Left lobe of liver (tissue), 2 donors: Measurements from ENCODE around the gene NHERF2. TPM values are rescaled to one million over a fixed set of nuclear protein-coding genes. Genes with fewer than 3 reads are reported as not detected.

Experiments used
- ATAC-seq: fragments of 200-7000 bp; cut with Tn5 transposase; one replicate; pipeline ENCODE4 v1.9.1; 2020; ENCODE audit warnings: mild to moderate bottlenecking, moderate library complexity
- DNase-seq: peaks from one replicate; pipeline ENCODE4 v3.0.0-alpha.2; 2020; ENCODE audit warnings: low spot score
- total RNA-seq: library from RNA; stranded (reverse); gene quantifications from one replicate; pipeline ENCODE4 v1.2.1, GENCODE V29; 2021
- donor health status: DM: no; HTN: no; CAD: no; lungs with moderate emphysema.
- donor health status: DM: no; HTN: yes; CAD: no.

Gene NHERF2
- total RNA-seq, 1 donor from 2014 or later, result 334 TPM

DNA sequence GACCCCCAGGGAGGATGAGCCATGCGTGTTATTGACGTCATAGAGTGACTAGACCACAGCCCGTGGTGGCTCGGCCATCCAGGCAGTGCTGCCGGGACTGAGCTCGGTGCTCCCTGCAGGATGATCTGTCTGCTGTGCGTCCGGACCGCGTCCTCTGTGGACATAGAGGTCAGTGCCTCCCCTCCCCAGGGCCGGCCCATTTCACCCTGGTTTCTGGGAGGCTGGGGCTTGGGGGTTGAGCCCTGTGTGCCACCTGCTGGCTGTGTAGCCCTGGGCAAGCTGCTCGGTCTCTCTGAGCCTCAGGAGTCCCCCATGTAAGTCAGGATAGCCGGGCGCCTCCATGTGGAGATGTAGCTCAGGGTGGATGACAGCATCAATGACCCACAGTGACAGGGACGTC is 29.4 kb downstream of the NHERF2 start:
- peak; percentile 73 for DNase-seq
- ATAC-seq, result peak; percentile 84

DNA sequence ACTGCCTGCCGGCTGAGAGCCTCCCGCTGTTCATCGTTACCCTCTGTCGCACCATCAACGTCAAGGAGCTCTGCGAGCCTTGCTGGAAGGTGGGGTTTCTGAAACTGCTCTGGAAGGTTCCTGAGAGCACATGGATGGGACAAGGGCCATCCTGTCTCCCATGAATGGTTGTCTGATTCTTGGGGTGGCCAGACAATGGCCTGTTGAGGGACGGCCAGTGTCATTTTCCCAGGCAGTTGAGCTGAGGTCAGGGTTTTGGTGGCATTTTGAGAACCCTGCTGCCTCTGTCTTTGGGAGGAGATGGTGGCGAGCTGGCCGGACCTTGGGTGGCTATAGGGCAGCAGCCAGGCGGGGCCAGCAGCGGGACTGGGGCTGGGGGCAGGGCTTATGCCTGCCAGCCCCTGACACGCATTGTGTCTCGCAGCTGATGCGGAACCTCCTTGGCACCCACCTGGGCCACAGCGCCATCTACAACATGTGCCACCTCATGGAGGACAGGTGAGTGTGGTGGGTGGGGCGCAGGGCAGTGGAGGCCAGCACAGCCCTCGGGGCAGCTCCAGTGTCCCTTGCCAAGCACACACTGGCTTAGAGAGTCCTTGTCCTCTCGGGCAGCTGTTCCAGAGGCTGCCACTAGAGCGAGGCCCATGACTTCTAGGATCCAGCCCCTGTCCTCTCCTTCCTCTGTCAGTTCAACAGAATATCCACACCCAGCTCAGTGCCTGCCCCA is 30.1 kb downstream of the NHERF2 start:
- ATAC-seq (peak; percentile 81), DNase-seq (peak; percentile 65)

DNA sequence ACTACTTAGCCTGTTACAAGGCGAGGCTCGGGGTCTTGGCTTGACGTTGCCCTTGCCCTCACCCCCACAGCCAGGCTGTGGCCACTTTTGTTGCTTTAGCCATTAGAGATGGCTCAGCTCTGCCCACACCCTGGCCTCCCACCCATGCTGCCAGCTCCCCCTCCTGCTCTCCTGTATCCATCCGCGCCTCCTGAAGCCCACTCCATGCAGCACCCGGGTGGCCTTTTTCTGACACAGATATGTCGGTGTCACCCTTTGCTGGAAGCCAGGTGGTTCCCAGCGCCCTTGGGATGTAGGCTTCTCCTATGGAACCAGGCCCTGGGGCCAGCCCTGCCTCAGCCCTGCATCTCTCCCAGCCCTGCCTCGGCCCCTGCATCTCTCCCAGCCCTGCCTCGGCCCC is 30.7 kb downstream of the NHERF2 start:
- no peak for ATAC-seq

DNA sequence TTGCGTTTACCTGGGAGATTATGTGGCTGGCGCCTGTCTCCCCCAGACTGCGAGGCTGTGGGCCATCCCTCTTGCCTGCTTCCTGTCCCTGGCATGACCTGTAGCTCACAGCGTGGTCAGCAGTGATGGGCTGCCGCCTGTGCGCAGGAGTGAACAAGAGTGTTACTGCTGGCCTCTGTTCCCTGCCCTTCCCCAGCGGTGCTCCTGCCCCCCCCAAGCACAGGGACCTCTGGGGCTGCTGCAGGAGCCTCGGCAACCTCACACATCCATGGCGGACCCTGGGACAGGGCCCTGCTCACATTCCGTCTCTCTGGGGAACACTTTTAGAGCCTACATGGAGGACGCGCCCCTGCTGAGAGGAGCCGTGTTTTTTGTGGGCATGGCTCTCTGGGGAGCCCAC is 31.7 kb downstream of the NHERF2 start:
- no peak for ATAC-seq

More for the DNA sequence above, 30.7 kb downstream of the NHERF2 start:
- DNase-seq, result no peak

DNA sequence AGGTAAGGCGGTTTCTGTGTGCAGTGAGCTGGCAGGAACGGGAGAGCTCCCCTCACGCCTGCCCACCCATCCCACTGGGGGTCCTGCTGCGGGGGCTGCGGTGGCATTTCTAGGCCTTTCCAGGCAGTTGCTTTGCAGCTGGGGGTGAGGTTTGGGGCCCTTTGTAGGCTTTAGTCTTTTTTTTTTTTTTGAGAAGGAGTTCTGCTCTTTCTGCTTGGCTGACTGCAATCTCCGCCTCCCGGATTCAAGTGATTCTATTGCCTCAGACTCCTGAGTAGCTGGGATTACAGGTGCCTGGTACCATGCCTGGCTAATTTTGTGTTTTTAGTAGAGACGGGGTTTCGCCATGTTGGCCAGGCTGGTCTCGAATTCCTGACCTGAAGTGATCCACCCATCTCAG is 32.2 kb downstream of the NHERF2 start:
- DNase-seq (no peak), ATAC-seq (no peak)

More for the DNA sequence above, 31.7 kb downstream of the NHERF2 start:
- DNase-seq, result no peak

DNA sequence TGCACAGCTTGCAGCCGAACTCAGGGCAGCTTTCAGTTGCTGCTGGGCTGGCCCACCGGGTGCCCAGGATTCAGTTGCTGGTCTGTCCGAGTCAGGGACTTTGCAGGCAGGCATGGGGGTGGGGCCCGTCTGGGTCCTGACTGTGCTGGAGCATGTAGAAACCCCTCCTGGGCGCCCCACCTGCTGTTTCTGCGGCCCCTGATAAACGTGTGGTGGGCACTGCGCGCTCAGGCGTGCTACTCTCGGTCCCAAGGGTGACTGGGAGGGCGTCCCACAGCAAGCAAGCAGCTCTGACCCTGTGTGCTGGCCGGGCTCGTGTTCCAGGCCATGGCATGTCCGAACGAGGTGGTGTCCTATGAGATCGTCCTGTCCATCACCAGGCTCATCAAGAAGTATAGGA is 33.6 kb downstream of the NHERF2 start:
- ATAC-seq (no peak), DNase-seq (no peak)

DNA sequence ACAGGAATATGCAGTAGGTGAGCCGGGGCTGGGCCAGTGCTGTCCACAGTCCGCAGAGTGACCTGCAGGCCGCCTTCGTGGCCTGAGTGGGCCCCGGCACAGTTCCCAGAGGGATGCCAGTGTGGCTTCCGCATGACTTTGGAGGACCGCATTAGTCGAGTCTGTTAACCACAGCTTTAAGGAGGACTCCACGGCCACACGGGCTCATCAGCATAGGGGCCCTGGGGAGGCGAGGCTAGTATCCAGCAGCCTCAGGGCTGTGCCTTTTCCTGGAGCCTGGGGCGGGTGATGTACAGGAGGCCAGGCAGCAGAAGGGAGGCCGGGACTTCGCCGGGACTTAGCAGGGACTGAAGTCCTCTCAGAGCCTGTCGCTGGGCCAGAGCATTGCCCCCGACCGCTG is 34.3 kb downstream of the NHERF2 start:
- ATAC-seq (no peak), DNase-seq (no peak)

DNA sequence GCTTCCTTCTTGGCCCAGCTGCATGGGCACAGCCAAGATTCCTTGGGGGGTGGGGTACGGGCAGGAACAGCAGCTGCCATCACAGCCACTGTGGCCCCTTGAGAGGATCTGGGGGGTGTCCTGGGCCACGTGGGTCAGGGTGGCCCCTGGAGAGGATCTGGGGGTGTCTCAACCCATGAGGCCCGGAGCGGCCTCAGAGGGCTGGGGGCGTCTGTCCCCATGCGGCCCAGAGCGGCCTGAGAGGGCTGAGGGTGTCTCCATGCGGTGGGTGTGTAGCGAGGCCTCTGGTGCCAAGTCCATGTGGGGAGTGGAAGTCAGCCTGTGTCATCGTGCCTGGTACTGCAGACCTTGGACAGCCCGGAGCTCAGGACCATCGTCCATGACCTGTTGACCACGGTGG is 34.8 kb downstream of the NHERF2 start:
- ATAC-seq (no peak), DNase-seq (no peak)

DNA sequence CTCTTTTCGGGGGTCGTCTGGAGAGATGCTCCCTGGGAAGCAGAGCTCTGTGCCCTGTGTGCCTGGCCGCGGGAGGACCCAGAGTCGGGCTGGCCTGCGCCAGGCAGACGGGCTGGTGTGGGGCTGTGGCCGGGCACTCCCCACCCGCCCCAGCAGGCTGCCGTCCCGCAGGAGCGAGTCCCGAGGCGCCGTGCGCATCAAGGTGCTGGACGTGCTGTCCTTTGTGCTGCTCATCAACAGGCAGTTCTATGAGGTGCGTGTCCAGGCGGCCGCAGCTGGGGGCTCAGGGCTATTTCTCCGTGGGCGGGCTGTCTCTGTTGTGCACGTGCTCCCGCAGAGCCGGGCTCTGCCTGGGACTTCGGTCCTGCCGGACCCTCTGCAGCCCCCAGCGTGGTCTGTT is 36.1 kb downstream of the NHERF2 start:
- ATAC-seq (no peak), DNase-seq (no peak)

DNA sequence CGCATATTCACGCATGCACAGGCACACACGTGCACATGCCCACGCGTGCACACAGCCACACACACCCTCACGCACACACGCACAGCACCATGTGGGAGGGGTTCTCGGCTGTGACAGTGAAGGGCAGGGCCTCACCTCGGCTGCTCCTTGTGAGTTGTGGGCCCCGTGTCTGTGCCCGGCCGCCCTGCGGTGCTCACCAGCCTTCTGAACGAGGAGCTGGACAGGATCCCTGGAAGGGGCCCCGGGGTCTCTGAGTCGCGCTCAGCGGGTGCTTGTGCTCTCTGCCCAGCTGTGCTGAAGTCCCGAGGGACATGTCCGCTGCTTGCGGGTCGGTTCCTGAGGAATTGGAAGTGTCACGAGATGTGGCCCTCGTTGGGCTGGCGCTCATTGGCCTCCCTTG is 37.2 kb downstream of the NHERF2 start:
- DNase-seq (no peak), ATAC-seq (peak; percentile 2)

DNA sequence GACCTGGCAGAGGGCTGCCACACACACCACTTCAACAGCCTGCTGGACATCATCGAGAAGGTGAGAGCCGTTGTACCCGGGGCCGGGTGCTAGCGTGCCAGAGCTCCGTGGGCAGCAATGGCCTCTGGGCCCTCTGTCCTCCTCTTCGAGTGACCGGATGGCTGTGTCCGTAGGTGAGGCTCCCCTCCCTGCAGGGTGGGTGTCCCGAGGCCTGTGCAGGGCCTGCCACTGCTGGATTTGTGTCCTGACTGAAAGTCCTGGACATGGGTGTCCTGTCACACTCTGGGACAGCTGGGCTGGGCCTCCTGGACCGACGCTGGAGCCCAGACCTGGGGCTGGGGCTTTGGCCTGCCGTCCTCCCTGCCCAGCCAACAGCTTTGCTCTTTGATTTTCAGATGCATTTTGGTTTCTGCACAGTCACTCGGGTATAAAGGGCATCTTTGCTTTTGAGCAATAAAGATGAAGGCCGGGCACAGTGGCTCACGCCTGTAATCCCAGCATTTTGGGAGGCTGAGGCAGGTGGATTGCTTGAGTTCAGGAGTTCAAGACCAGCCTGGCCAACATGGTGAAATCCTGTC is 37.8 kb downstream of the NHERF2 start:
- DNase-seq (peak; percentile 79), ATAC-seq (peak; percentile 92)

DNA sequence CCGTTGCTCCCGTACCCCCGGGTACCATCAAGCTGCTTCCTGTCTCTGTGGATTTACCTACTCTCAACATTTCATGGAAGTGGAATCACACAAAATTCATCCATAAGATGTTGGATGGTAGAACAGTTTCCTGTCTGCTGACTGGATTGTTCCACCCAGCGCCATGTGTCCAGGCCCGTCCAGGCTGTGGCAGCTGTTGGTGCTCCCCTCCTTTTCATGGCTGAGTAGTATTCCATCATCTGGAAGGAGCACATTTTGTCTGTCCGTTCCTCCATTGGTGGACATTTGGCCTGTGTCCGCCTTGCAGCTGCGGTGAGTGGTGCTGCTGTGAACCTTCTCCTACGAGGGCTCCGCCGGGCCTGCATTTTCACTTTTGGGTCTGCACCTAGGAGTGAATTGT is 39.4 kb downstream of the NHERF2 start:
- ATAC-seq (no peak), DNase-seq (no peak)

DNA sequence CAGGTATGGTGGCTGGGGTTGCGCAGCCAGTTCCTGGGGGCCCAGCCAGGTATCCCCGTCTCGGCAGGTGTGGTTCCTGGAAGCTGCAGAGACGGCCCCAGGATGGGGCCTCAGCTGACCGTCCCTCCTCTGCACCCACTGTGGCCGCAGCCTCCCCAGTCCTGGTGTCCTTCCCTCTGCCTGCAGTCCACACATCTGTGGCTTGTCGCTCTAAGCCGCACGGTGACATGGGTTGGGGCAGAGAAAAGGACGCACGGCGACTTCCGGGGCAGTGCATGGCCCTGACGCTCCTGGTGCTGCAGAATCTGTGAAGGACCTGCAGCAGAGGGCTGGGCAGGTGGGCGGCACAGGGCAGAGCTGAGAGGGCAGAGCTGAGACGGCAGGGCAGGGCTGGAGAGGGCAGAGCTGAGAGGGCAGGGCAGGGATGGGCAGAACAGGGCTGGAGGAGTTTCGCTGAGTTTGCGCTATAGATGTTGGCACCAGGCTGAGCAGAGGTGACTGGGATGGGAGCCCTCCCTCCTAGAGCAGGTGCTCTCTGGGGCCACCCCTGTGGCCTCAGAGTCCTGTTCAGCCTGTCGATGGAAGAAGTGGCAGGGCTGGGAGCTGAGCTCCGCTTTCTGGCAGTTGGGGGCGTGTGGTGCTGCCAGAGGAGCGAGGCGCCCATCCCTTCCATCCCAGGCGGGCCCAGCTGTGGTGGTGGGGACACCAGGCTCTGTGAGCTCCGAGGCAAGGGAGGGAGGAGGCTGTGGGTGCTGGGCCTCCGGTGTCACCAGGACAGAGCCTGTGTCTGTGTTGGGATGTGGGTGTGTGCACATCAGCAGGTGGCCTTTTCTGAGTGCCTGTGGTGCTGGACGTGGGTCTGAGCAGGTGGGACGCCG is 44.1 kb downstream of the NHERF2 start:
- peak; percentile 9 for ATAC-seq

DNA sequence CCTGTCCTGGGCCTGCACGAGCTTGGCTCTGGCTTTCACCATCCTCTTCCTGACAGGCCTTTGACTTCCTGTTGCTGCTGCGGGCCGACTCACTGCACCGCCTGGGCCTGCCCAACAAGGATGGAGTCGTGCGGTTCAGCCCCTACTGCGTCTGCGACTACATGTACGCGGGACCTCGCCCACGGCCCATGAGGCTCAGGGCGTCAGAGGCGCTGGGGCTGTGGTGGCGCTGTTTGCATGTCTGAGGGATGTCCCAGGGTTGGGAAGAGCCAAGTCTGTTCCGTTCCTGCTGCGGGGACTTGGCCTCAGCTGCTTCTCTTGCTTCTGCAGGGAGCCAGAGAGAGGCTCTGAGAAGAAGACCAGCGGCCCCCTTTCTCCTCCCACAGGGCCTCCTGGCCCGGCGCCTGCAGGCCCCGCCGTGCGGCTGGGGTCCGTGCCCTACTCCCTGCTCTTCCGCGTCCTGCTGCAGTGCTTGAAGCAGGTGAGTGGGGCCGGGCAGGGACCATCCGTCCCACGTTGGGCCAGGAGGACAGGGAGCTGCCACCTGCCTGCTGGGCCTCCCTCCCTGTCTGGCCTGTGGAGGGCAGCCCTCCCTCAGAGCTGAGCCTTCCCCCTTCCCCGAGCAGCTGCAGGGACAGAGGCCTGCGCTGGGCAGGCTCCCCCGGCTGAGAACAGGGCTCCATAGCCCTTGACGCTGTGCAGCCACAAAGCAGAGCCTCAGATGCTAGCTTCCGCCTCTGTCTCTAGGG is 44.9 kb downstream of the NHERF2 start:
- peak; percentile 21 for ATAC-seq
- DNase-seq, result no peak

More for the DNA sequence above, 44.1 kb downstream of the NHERF2 start:
- no peak for DNase-seq

DNA sequence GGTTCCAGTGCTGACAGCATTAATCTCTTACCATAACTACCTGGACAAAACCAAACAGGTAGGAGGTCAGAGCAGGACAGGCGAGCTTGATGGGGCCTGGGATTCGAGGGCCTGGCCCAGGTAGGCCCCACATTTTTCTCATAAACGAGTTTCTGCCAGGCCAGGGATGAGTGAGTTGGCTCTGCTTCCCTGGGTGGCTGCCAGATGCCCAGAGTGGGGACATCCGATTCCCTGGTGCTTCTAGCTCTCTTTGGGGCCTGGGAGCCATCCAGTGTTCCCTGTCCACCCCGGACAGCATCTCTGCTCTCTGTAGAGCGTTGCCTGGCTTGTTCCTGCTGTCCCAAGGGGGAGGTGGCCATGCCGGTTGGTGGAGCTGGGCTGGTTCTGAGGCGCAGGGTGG is 46.2 kb downstream of the NHERF2 start:
- no peak for DNase-seq
- no peak for ATAC-seq

DNA sequence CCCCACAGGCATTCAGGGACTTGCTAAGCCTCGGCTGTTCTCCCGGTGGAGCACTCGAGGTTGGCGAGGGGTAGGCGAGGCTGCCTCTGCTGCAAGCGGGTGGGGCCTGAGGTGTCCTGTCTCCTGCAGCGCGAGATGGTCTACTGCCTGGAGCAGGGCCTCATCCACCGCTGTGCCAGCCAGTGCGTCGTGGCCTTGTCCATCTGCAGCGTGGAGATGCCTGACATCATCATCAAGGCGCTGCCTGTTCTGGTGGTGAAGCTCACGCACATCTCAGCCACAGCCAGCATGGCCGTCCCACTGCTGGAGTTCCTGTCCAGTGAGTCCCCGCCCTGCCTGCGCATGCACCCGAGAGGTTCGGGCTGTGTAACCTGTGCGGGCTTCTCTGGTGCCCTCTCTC is 47.4 kb downstream of the NHERF2 start:
- ATAC-seq (no peak), DNase-seq (no peak)

DNA sequence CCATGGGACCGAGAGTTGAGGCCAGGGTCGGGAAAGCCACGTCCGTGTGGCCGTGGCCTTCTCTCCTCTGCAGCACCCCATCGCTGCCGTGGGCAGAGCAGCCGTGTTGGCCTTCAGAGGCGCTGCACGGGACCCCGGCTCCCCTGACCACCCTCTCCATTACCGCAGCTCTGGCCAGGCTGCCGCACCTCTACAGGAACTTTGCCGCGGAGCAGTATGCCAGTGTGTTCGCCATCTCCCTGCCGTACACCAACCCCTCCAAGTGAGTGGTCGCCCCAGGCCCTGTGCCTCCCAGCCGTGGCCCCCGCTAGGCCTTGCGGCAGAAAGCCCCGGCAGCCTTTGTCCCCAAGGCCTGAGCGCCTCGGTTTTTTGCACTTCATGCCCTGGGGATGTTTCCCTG is 48.9 kb downstream of the NHERF2 start:
- ATAC-seq (no peak), DNase-seq (no peak)

DNA sequence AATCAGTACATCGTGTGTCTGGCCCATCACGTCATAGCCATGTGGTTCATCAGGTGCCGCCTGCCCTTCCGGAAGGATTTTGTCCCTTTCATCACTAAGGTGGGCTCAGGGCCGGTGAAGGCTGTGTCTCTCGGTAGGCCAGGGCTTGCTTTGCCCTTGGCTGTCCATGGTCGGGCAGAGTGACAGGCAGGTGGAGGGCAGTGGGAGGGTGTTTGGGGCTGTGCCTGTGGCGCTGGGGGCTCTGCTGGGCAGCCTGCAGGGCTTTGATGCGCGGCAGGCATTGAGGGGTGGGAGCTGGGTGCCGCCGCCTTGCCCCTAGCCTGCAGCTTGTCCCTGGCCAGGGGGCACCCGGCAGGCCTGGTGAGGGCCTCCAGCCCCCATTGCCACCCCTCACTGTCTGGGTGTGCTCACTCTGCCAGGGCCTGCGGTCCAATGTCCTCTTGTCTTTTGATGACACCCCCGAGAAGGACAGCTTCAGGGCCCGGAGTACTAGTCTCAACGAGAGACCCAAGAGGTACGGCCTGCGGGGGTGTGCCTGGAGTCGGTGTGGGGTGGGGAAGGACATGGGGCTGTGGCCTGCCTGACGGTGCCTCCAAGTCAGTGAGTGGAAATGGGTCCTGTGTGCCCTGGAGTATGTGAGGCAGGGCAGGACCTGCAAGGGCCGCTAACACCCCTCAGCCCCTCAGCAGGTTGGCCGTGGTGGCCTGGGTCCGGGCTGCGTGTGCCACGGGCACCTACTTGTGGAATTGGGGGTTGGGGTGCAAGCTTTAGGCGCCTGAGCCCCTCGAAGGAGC is 49.6 kb downstream of the NHERF2 start:
- no peak for ATAC-seq
- DNase-seq, result no peak

DNA sequence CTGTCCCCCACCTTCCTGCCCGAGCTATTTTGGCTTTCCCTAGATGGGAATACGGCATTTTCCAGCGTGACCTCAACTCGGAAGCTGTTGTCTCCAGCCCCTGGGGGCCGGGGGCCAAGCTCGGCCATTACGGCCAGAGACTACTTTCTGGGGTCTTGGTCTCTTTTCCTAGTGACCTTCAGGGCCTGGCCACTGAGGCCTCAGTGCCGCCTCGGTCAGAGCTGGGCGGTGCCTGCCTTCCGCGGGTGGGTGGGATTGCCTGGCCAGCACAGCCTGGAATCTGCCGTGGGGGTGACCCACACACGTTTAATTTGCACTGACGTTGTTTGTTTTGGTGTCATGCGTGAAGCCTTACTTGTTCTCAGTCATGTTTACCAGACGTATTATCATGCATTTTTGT is 50.3 kb downstream of the NHERF2 start:
- DNase-seq (no peak), ATAC-seq (no peak)

DNA sequence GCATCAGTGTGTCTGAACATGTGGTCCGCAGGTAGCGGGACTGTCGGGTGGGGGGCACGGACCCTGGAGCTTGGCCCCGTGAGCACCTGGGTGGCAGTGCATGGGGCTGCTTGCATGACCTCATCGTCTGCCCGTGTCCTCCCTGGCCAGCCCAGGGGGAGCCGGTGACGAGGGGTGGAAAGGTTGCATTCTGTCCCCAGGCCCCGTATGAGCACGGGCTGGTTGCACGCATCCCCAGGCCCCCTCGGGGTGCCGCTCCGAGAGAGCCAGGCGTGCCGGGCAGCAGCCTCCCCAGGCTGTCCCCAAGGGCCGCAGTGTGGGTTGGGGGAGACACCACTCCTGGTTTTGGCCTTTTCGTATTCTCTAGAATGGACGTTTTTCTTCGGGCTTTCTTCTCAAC is 51.0 kb downstream of the NHERF2 start:
- DNase-seq (no peak), ATAC-seq (no peak)
